ENCODE data around the gene BAZ1B. TPM values are rescaled to one million over a fixed set of nuclear protein-coding genes. Genes with fewer than 3 reads are reported as not detected.
"Not testable (repeated sequence)": the region's sequence is repeated elsewhere in the genome, so short reads cannot be mapped to it uniquely, and the experiment has no call there.

BAZ1B gene
- total RNA-seq, 1 experiment from 2014 or later, result 107 TPM

- H3K36me3 ChIP-seq (ENCODE audit: control insufficient read depth, insufficient read depth, low read length), result no peaks in the 10 kb centered on the region; the same call in 1 of the 2 replicates
- POLR2A ChIA-PET, result interaction anchor here (0.6 kb wide), 1 partner anchor 45 kb away, joined by 3 read pairs; no protein-coding TSS in a partner anchor
- BruUV-seq (replicated peaks), result no TSS peak
- H3K27me3 ChIP-seq (ENCODE audit: control insufficient read depth, insufficient read depth, low read length), result no peaks in the 10 kb centered on the region
- CTCF ChIA-PET, result no interaction called here
- TF ChIP-seq, protein P1, sequence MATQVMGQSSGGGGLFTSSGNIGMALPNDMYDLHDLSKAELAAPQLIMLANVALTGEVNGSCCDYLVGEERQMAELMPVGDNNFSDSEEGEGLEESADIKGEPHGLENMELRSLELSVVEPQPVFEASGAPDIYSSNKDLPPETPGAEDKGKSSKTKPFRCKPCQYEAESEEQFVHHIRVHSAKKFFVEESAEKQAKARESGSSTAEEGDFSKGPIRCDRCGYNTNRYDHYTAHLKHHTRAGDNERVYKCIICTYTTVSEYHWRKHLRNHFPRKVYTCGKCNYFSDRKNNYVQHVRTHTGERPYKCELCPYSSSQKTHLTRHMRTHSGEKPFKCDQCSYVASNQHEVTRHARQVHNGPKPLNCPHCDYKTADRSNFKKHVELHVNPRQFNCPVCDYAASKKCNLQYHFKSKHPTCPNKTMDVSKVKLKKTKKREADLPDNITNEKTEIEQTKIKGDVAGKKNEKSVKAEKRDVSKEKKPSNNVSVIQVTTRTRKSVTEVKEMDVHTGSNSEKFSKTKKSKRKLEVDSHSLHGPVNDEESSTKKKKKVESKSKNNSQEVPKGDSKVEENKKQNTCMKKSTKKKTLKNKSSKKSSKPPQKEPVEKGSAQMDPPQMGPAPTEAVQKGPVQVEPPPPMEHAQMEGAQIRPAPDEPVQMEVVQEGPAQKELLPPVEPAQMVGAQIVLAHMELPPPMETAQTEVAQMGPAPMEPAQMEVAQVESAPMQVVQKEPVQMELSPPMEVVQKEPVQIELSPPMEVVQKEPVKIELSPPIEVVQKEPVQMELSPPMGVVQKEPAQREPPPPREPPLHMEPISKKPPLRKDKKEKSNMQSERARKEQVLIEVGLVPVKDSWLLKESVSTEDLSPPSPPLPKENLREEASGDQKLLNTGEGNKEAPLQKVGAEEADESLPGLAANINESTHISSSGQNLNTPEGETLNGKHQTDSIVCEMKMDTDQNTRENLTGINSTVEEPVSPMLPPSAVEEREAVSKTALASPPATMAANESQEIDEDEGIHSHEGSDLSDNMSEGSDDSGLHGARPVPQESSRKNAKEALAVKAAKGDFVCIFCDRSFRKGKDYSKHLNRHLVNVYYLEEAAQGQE (IDR thresholded peaks at IDR 0.05; ENCODE audit: insufficient read depth in 1 of 2, low read depth in 2 of 2, low read length in 1 of 2), result no peak
- peak; percentile 38; the same call in 1 of the 2 replicates for TF ChIP-seq POLR2AphosphoS5 (IDR thresholded peaks at IDR 0.05; ENCODE audit: low read depth, low read length)
- no peak overlapping the region for H3K27ac ChIP-seq (ENCODE audit: low read length)
- H3K9me3 ChIP-seq (ENCODE audit: control insufficient read depth, insufficient read depth, low read depth, low read length), result no peaks in the 10 kb centered on the region
- in situ Hi-C loops (cut with HindIII; ENCODE audit: low pct_unique_long_range_greater_than_20kb, low sequenced_read_pairs) (no loop called here), intact Hi-C loops (cut with micrococcal nuclease; ENCODE audit: unreplicated experiment) (no loop called here)
- ATAC-seq (peak; percentile 30), DNase-seq (ENCODE audit: low read depth, low spot score) (no peak)
- H3K4me1 ChIP-seq (ENCODE audit: control insufficient read depth, insufficient read depth, low read length), result no peaks in the 10 kb centered on the region
- H3K4me3 ChIP-seq (ENCODE audit: low read depth in 2 of 2, low read length in 2 of 2), result no peak overlapping the region
Measured at GRCh38 chr7:73567846-73568685, 46.0 kb upstream of the BAZ1B start.

- Histone ChIP-seq H3K4me1 (ENCODE audit: control insufficient read depth, insufficient read depth, low read length) (no peaks in the 10 kb centered on the region), H3K27ac (ENCODE audit: low read length) (no peak overlapping the region), H3K4me3 (ENCODE audit: low read depth in 2 of 2, low read length in 2 of 2) (no peak overlapping the region), H3K9me3 (ENCODE audit: control insufficient read depth, insufficient read depth, low read depth, low read length) (no peaks in the 10 kb centered on the region), H3K27me3 (ENCODE audit: control insufficient read depth, insufficient read depth, low read length) (no peaks in the 10 kb centered on the region), H3K36me3 (ENCODE audit: control insufficient read depth, insufficient read depth, low read length) (no peaks in the 10 kb centered on the region; the same call in 1 of the 2 replicates)
- ChIA-PET CTCF (interaction anchor here (1.6 kb wide), 1 partner anchor 40 kb away, joined by 5 read pairs; no protein-coding TSS in a partner anchor), POLR2A (interaction anchor here (0.8 kb wide), 1 partner anchor 10 kb away, joined by 6 read pairs; no protein-coding TSS in a partner anchor)
- intact Hi-C loops (cut with micrococcal nuclease; ENCODE audit: unreplicated experiment), result no loop called here
- in situ Hi-C loops (cut with HindIII; ENCODE audit: low pct_unique_long_range_greater_than_20kb, low sequenced_read_pairs), result no loop called here
- TF ChIP-seq TCF7L2 (IDR thresholded peaks at IDR 0.05; ENCODE audit: low read depth, low read length) (no peak), SIN3A (IDR thresholded peaks at IDR 0.05; ENCODE audit: borderline replicate concordance, insufficient read depth, low read depth, low read length) (no peak), POLR2AphosphoS5 (IDR thresholded peaks at IDR 0.05; ENCODE audit: low read depth, low read length) (no peak; the same call in 1 of the 2 replicates), CTCF (IDR thresholded peaks at IDR 0.05) (no peak)
- TF ChIP-seq, protein P1 (IDR thresholded peaks at IDR 0.05; ENCODE audit: insufficient read depth in 1 of 2, low read depth in 2 of 2, low read length in 1 of 2), result no peak
- ATAC-seq, result no peak
- DNase-seq (ENCODE audit: low read depth, low spot score), result no peak
- BruUV-seq (replicated peaks), result no TSS peak
Measured at GRCh38 chr7:73567140-73567539, 45.0 kb upstream of the BAZ1B start.

DNA sequence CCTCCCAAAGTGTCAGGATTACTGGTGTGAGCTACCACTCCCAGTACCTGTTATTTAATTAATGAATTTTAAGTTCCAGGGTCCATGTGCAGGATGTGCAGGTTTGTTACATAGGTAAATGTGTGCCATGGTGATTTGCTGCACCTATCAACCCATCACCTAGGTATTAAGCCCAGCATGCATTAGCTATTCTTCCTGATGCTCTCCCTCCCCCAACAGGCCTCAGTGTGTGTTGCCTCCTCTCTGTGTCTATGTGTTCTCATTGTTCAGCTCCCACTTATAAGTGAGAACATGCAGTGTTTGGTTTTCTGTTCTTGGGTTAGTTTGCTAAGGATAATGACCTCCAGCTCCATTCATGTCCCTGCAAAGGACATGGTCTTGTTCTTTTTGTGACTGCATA lies 44.3 kb upstream of the BAZ1B start:
- H3K27me3 ChIP-seq (ENCODE audit: control insufficient read depth, insufficient read depth, low read length); H3K4me1 ChIP-seq (ENCODE audit: control insufficient read depth, insufficient read depth, low read length); in situ Hi-C loops (cut with HindIII; ENCODE audit: low pct_unique_long_range_greater_than_20kb, low sequenced_read_pairs); H3K9me3 ChIP-seq (ENCODE audit: control insufficient read depth, insufficient read depth, low read depth, low read length); DNase-seq (ENCODE audit: low read depth, low spot score); BruUV-seq (replicated peaks); H3K36me3 ChIP-seq (ENCODE audit: control insufficient read depth, insufficient read depth, low read length); H3K27ac ChIP-seq (ENCODE audit: low read length); ATAC-seq; intact Hi-C loops (cut with micrococcal nuclease; ENCODE audit: unreplicated experiment): not testable (repeated sequence)
- peak overlapping the region in 1 of 2 experiments; percentile 59; a peak in 2 of 4 replicates for H3K4me3 ChIP-seq (ENCODE audit: low read depth in 2 of 2, low read length in 2 of 2)
- POLR2A ChIA-PET, result interaction anchor here (0.6 to 0.8 kb wide), 2 partner anchors 9 to 20 kb away, joined by 4 to 6 read pairs; no protein-coding TSS in a partner anchor
- CTCF ChIA-PET, result interaction anchor here (1.6 kb wide), 1 partner anchor 40 kb away, joined by 5 read pairs; no protein-coding TSS in a partner anchor
